ENCODE measurements around the gene USP25. TPM values are rescaled to one million over a fixed set of nuclear protein-coding genes. Genes with fewer than 3 reads are reported as not detected.
A peak's percentile ranks its signal among the peaks of the same experiment; 100 is the strongest.

USP25 gene
- total and polyA plus RNA-seq, 5 experiments from 2014 or later: 8.9 to 83.2 (median 32.8) TPM

- ATAC-seq (no peak), DNase-seq (no peak)
- H3K27me3 Mint-ChIP-seq: no peaks in the 10 kb centered on the region
- H3K9me3 Mint-ChIP-seq: no peaks in the 10 kb centered on the region
- peak overlapping the region in 5 of 10 donors; percentile 2 to 18 (median 8) for H3K4me3 Mint-ChIP-seq
- peak overlapping the region in 1 of 10 donors; percentile 33 for H3K27ac Mint-ChIP-seq
- POLR2A ChIA-PET: interaction anchor here (0.8 kb wide), 1 partner anchor 21 kb away, joined by 4 read pairs; the partner anchor contains the start of gene USP25
- peaks cover 0 to 4% (median 0%) of the 10 kb centered on the region in 3 donors for H3K36me3 Mint-ChIP-seq
- H3K4me1 Mint-ChIP-seq: peaks cover 38 to 88% (median 84%) of the 10 kb centered on the region in 4 donors
Observed at GRCh38 chr21:15751037-15751436, 21.3 kb downstream of the USP25 start.

- ATAC-seq (no peak), DNase-seq (no peak)
- Mint-ChIP-seq H3K4me3 (no peak overlapping the region), H3K36me3 (peaks cover under 1 to 5% (median under 1%) of the 10 kb centered on the region in 3 donors), H3K27me3 (no peaks in the 10 kb centered on the region), H3K27ac (no peak overlapping the region), H3K9me3 (peaks cover 0 to under 1% (median 0%) of the 10 kb centered on the region in 9 donors), H3K4me1 (peaks cover 38 to 91% (median 85%) of the 10 kb centered on the region in 4 donors)
- POLR2A ChIA-PET: interaction anchor here (0.8 kb wide), 1 partner anchor 21 kb away, joined by 4 read pairs; the partner anchor contains the start of gene USP25
Observed at GRCh38 chr21:15751546-15751945, 21.8 kb downstream of the USP25 start.

- Mint-ChIP-seq H3K4me1 (peaks cover 42 to 93% (median 88%) of the 10 kb centered on the region in 4 donors), H3K27ac (peak overlapping the region in 5 of 10 donors; percentile 10 to 85 (median 21)), H3K4me3 (peak overlapping the region in 8 of 10 donors; percentile 3 to 47 (median 28)), H3K27me3 (no peaks in the 10 kb centered on the region), H3K36me3 (peaks cover 8 to 16% (median 12%) of the 10 kb centered on the region in 3 donors), H3K9me3 (peaks cover 0 to 9% (median 5%) of the 10 kb centered on the region in 9 donors)
- no peak for DNase-seq
- POLR2A ChIA-PET: interaction anchor here (0.6 to 0.7 kb wide), 2 partner anchors 224 to 1938 kb away, joined by 3 to 5 read pairs; no protein-coding TSS in a partner anchor
- no peak for ATAC-seq
Observed at GRCh38 chr21:15752763-15753407, 23.1 kb downstream of the USP25 start.

- peaks cover 42 to 93% (median 88%) of the 10 kb centered on the region in 4 donors for H3K4me1 Mint-ChIP-seq
- peak overlapping the region in 2 of 10 donors; percentile 16 to 76 for H3K27ac Mint-ChIP-seq
- peak overlapping the region in 8 of 10 donors; percentile 0 to 55 (median 28) for H3K4me3 Mint-ChIP-seq
- DNase-seq (no peak), ATAC-seq (no peak)
- H3K9me3 Mint-ChIP-seq: peaks cover 0 to 14% (median 6%) of the 10 kb centered on the region in 9 donors
- H3K27me3 Mint-ChIP-seq: no peaks in the 10 kb centered on the region
- peaks cover 8 to 19% (median 12%) of the 10 kb centered on the region in 3 donors for H3K36me3 Mint-ChIP-seq
- POLR2A ChIA-PET: interaction anchor here (0.7 kb wide), 1 partner anchor 225 kb away, joined by 3 read pairs; no protein-coding TSS in a partner anchor
Observed at GRCh38 chr21:15753741-15754140, 24.0 kb downstream of the USP25 start.

GRCh38 chr21:15754640-15755039 is 24.9 kb downstream of the USP25 start:
- POLR2A ChIA-PET: interaction anchor here (0.7 kb wide), 1 partner anchor 21 kb away, joined by 4 read pairs; no protein-coding TSS in a partner anchor
- H3K27me3 Mint-ChIP-seq: no peaks in the 10 kb centered on the region
- H3K27ac Mint-ChIP-seq: peak overlapping the region in 3 of 10 donors; percentile 12 to 26 (median 16)
- peaks cover 0 to 14% (median 6%) of the 10 kb centered on the region in 9 donors for H3K9me3 Mint-ChIP-seq
- peaks cover 37 to 89% (median 85%) of the 10 kb centered on the region in 4 donors for H3K4me1 Mint-ChIP-seq
- H3K4me3 Mint-ChIP-seq: peak overlapping the region in 6 of 10 donors; percentile 15 to 50 (median 30)
- ATAC-seq (no peak), DNase-seq (no peak)
- peaks cover 8 to 19% (median 12%) of the 10 kb centered on the region in 3 donors for H3K36me3 Mint-ChIP-seq

GRCh38 chr21:15755125-15755524 is 25.3 kb downstream of the USP25 start:
- H3K27me3 Mint-ChIP-seq: no peaks in the 10 kb centered on the region
- H3K27ac Mint-ChIP-seq: peak overlapping the region in 3 of 10 donors; percentile 17 to 23 (median 19)
- peaks cover 0 to 14% (median 7%) of the 10 kb centered on the region in 9 donors for H3K9me3 Mint-ChIP-seq
- peaks cover 35 to 89% (median 84%) of the 10 kb centered on the region in 4 donors for H3K4me1 Mint-ChIP-seq
- no peak for DNase-seq
- no peak for ATAC-seq
- peaks cover 8 to 19% (median 12%) of the 10 kb centered on the region in 3 donors for H3K36me3 Mint-ChIP-seq
- peak overlapping the region in 3 of 10 donors; percentile 2 to 18 (median 13) for H3K4me3 Mint-ChIP-seq
- POLR2A ChIA-PET: interaction anchor here (0.7 kb wide), 1 partner anchor 21 kb away, joined by 4 read pairs; no protein-coding TSS in a partner anchor

- H3K36me3 Mint-ChIP-seq: peaks cover 28 to 44% (median 30%) of the 10 kb centered on the region in 3 donors
- H3K27ac Mint-ChIP-seq: peak overlapping the region in 4 of 10 donors; percentile 15 to 75 (median 56)
- ATAC-seq: no peak
- POLR2A ChIA-PET: no interaction called here
- H3K4me1 Mint-ChIP-seq: peaks cover 39 to 89% (median 83%) of the 10 kb centered on the region in 4 donors
- H3K4me3 Mint-ChIP-seq: peak overlapping the region in 2 of 10 donors; percentile 17 to 41
- no peak for DNase-seq
- H3K9me3 Mint-ChIP-seq: peaks cover 2 to 22% (median 9%) of the 10 kb centered on the region in 9 donors
- H3K27me3 Mint-ChIP-seq: no peaks in the 10 kb centered on the region
Observed at GRCh38 chr21:15759469-15759868, 29.7 kb downstream of the USP25 start.

- Mint-ChIP-seq H3K27ac (peak overlapping the region in 4 of 10 donors; percentile 2 to 32 (median 18)), H3K36me3 (peaks cover 28 to 42% (median 41%) of the 10 kb centered on the region in 3 donors), H3K27me3 (no peaks in the 10 kb centered on the region), H3K4me3 (peak overlapping the region in 5 of 10 donors; percentile 14 to 56 (median 23)), H3K9me3 (peaks cover 2 to 22% (median 9%) of the 10 kb centered on the region in 9 donors), H3K4me1 (peaks cover 36 to 81% (median 70%) of the 10 kb centered on the region in 4 donors)
- POLR2A ChIA-PET: no interaction called here
- ATAC-seq: no peak
- no peak for DNase-seq
Observed at GRCh38 chr21:15761507-15762100, 31.8 kb downstream of the USP25 start.

- H3K27me3 Mint-ChIP-seq: no peaks in the 10 kb centered on the region
- H3K9me3 Mint-ChIP-seq: peaks cover 0 to 13% (median 5%) of the 10 kb centered on the region in 9 donors
- DNase-seq (no peak), ATAC-seq (no peak)
- POLR2A ChIA-PET: no interaction called here
- H3K4me1 Mint-ChIP-seq: peaks cover 38 to 78% (median 65%) of the 10 kb centered on the region in 4 donors
- H3K36me3 Mint-ChIP-seq: peaks cover 17 to 49% (median 42%) of the 10 kb centered on the region in 3 donors
- H3K4me3 Mint-ChIP-seq: no peak overlapping the region
- peak overlapping the region in 1 of 10 donors; percentile 6 for H3K27ac Mint-ChIP-seq
Observed at GRCh38 chr21:15763359-15763758, 33.6 kb downstream of the USP25 start.

GRCh38 chr21:15764878-15765277 is 35.1 kb downstream of the USP25 start:
- peaks cover 17 to 63% (median 45%) of the 10 kb centered on the region in 3 donors for H3K36me3 Mint-ChIP-seq
- H3K4me3 Mint-ChIP-seq: no peak overlapping the region
- DNase-seq (no peak), ATAC-seq (no peak)
- no peaks in the 10 kb centered on the region for H3K27me3 Mint-ChIP-seq
- peaks cover 37 to 70% (median 61%) of the 10 kb centered on the region in 4 donors for H3K4me1 Mint-ChIP-seq
- POLR2A ChIA-PET: no interaction called here
- peaks cover 0 to 13% (median 5%) of the 10 kb centered on the region in 9 donors for H3K9me3 Mint-ChIP-seq
- H3K27ac Mint-ChIP-seq: no peak overlapping the region

- ATAC-seq (no peak), DNase-seq (no peak)
- H3K4me3 Mint-ChIP-seq: no peak overlapping the region
- H3K4me1 Mint-ChIP-seq: peaks cover 28 to 67% (median 55%) of the 10 kb centered on the region in 4 donors
- H3K36me3 Mint-ChIP-seq: peaks cover 16 to 71% (median 42%) of the 10 kb centered on the region in 3 donors
- H3K27me3 Mint-ChIP-seq: no peaks in the 10 kb centered on the region
- H3K9me3 Mint-ChIP-seq: peaks cover 0 to 9% (median under 1%) of the 10 kb centered on the region in 9 donors
- POLR2A ChIA-PET: no interaction called here
- H3K27ac Mint-ChIP-seq: peak overlapping the region in 5 of 10 donors; percentile 2 to 51 (median 31)
Observed at GRCh38 chr21:15766952-15767603, 37.3 kb downstream of the USP25 start.

All from naive thymus-derived CD8-positive, alpha-beta T cell (primary cell).